Non-pigmented ciliary epithelial cell (primary cell): ENCODE measurements around the gene PRPF39.

Experiments used
- DNase-seq: peaks from one replicate; pipeline ENCODE4 v3.0.0-alpha.2; 2010; ENCODE audit warnings: low read depth

The PRPF39 gene

DNA sequence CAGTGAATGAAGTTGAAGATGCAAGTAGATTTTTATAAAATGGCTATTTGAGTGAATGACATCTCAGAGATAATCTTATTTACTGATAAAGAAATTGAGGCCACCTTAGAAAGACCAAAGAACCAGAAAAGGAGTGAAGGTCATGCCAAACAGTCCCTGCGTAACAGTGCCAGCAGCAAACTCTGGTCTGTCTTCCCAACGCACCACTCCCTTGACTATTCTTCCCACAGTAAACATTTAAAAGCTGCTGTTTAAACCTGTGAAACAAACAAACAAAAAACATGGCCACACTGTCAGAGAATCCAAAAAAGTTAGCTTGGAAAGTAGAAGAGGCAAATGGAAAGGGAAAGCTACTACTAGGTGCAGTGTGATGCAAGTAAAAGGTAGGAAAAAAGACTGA is 1.5 kb upstream of the PRPF39 start:
- no peak for DNase-seq

DNA sequence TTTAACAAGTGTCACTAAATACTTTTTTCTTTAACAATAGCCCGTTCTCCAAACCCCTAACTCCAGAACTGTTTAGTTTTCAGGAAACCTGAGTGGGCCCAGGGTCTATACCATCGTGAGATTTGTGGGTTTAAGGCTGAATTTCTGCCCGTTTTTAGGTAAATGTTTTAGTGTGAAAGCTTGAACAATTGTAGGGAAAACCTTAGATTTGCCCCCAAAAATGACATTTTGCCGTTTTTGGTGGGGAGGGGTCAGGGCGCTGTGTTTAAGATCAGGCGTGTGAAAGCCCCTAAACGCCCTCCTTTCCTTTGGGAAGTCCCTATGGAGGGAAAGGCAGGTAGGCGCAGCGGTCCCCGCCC is 320 bp upstream of the PRPF39 start:
- no peak for DNase-seq

DNA sequence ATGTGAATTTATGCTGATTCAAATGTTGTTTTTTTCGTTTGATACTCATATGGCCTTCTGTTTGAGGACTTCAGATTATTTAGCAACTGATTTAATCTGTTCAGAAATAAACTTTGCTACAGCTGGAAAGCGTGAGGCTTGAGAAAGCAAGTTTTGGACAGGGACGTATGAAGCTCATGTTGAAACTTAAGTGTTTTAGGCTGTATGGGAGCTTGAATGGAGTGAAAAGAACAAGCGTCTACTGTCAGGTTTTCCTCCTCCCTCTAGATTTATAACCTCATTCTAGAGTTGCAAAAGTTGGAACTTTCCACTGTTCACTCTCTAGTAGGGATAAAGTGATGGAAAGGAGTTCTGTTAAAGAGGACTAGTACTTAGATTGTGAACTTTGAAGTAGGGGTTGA is 1.0 kb downstream of the PRPF39 start:
- no peak for DNase-seq

DNA sequence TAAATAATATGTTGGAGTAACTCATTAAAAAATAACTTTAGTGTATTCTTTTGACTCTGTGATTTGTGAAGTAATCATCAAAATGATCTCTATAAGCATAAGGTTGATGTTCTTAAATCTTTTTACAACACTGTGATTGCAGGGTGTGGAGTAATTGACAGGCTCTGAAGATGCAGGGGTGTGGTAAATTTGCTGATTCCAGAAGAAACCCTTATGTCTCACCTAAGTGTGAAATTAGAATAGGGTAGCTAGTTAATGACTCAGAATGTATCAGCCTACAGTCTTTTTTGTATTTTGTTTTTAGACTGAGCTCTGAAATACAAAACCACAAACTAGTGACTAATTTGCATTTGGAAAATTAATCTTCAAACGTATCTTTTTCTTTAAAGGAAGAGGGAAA is 5.9 kb downstream of the PRPF39 start:
- no peak for DNase-seq

DNA sequence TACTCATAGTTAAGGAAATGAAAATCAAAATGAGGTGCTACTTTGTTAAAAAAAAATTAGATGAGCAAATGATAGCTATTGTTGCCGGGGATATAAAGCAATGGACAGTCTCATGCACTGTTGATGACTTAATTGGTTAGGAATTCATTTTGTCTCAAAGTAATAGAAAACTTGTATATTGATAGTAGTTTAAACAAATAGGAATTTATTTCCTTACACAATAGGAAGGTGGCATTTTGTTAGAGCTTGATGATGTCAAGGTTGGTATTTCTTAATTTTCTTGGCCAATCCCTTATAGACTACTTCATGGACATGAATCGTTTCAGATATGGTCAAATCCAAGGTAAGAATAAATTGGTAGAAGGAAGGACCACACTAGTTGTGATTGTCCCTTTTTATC is 7.8 kb downstream of the PRPF39 start:
- no peak for DNase-seq

DNA sequence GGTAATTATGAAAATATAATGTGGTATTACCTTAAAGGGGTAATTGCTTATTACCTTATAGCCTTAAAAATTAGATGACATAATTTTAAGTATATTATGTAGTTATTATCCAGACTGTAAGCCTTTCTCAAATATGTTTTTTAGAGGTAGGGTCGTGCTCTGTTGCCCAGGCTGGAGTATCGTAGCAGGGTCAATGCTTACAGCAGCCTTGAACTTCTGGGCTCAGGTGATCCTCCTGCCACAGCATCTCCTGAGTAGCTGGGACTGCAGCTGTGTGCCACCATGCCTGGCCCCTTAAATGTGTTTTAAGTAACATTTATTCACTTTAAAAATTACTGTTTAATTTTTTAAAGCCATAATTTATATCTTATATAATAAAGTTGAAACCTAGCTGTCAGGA is 10.4 kb downstream of the PRPF39 start:
- no peak for DNase-seq

DNA sequence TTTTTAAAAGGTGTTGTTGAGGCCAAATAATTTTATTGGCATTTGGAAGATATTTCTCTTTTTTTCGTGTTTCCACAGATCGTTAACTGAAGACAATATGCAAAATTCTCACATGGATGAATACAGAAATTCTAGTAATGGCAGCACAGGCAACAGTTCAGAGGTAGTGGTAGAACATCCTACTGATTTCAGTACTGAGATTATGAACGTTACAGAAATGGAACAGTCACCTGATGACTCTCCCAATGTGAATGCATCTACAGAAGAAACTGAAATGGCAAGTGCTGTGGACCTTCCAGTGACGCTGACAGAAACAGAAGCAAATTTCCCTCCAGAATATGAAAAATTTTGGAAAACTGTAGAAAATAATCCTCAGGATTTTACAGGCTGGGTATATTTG is 11.2 kb downstream of the PRPF39 start:
- no peak for DNase-seq

DNA sequence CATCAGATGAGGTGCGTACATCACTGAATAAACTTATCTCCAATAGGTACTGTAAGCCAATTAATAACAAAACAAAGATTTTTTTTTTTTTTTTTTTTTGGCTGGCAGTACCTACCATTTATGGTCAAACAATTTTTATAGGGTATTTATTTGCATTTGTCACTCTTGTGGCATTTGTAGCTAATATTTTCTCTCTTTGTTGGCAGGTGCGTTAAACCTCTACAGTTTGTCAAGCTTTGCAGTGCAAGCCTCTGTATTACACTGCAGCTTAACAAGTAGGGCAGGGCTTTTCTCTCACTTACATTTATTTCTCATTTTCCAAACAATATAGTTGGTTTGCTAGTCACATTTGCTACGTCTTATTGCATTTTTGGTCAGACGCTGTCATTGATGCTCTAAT is 12.3 kb downstream of the PRPF39 start:
- no peak for DNase-seq

DNA sequence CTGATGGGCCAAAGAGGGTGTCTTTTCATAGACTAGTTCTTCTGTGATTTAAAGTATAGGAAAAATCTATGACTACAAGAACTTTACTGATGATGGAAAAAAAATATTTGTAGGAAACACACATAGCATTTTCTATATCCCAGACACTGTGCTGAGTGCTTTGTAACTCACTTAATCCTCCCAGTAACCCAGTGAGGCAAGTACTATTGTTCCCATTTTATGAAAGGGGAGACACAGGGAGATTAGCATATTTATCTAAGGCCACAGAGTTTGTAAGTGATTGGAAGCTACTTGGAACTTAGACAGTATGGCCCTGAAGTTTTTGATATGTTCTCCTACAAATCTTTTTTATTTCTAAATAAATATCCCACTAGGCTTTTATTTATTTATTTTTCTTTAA is 19.9 kb downstream of the PRPF39 start:
- no peak for DNase-seq

DNA sequence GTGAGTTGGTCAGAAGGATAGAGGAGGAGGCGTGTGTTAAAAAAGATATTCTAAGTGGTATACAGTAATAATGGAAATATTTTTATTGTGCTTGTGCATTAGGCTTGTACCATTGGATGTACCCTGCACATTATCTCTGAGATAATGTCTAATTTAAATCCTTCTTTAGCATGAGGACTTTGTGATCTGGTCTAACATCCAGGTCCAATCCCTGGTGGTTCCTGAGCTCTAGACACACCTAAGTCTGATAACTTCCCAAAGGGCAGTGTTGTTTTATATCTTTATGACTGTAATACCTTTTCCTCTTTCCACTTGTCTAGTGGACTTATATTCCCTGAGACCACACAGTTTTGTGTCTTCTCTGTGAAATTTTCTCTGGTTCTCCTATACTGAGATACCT is 20.6 kb downstream of the PRPF39 start:
- no peak for DNase-seq

DNA sequence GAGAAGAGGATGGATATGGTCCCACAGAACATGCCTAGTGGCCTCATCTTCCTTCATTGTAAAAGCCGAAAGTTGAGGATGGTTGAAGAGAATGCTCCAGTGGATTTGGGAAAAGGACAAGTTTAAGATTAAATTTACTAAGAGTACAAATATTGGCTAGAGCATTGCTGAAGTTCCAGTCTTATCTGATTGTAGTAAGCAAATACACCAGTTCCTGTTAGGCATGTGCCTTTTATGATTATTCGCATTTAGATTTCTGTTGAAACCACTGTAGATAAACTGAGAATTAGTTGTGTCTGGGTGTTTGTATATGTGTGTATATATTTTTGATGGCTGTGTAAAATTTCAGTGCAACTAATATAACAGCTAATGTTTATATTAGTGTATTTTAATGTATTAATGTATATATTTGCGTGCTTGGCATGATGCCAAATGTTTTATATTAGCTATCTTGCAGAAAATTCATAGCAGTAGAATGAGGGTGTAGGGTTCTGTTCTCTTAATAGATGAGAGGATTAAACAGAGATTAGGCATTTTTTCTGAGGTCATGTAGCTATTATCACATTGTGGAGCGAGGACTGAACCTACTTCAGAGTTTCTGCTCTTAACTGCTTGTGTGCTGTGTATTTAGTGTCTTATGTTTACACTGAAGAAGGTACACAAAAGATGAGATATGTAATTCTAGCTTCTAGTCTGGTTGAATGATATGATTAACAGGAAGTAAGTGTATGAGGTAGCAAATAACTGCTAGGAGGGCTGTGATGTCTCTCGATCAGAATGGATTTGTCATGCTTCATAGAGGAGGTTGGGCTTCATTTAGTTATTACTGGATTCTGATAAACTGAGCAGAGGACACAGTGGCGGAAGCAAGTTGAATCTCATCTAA is 29.2 kb downstream of the PRPF39 start:
- DNase-seq = no peak

DNA sequence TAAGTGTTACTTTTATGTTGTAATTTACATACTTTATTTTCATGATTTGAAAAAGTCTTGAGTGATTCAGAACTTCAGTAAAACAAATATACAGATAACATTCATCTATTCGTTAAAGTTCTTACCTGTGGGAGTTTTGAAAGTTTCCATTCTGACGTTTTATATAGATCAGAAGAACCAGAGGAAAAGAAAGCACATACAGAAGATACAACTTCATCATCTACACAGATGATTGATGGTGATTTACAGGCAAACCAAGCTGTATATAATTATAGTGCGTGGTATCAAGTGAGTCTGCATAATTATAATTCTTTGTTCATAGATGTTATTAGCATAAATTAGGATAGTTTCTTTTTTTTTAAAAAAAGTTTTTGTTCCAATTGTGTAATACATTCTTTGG is 30.4 kb downstream of the PRPF39 start:
- no peak for DNase-seq

DNA sequence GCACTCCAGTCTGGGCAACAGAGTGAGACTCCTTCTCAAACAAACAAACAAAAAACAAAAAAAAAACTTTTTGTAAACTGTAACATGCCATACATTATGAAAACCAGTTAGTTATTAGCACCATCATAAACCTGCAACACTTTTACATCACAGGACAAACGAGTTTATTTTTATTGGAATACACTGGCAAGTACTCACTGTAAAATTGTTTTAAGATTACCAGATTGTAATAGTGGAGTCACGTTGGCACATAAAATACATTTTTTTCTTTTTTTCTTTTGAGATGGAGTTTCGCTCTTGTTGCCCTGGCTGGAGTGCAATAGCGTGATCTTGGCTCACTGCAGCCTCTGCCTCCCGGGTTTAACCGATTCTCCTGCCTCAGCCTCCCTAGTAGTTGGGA is 34.7 kb downstream of the PRPF39 start:
- no peak for DNase-seq

DNA sequence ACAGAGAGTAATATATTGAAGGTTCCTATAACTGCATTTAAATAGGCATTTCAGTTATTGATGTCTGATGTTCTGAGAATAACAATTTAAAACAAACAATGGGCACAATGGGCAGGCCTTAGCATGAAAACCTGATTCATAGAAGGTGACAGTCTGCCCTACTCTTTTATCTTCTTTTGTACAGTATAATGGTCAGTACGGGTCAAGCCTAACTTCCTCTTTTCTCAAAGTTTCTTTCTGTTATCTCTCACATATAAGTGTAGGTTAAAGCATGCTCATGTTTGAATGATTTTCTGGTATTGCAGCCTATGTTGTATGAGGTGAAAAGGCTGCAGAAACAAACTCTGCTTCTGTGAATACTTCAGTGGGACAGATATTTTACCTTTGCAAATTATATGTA is 36.2 kb downstream of the PRPF39 start:
- no peak for DNase-seq

DNA sequence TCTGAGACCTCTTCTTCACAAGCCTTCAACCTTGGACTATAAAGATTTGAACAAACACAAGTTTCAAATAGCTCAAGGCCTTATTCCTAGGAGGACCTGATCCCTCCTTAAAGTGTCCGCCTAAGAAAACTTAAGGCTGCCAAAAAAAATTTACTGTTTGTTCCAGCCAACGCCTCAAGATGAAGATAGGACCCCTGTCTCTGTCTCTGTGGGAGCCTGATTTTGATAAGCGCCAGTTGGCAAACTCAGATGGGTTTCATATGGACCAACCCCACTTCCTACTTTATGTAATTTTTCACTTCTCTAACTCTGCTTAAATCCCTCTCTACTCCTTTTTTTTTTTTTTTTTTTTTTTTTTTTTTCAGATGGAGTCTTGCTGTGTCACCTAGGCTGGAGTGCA is 39.4 kb downstream of the PRPF39 start:
- DNase-seq = no peak

DNA sequence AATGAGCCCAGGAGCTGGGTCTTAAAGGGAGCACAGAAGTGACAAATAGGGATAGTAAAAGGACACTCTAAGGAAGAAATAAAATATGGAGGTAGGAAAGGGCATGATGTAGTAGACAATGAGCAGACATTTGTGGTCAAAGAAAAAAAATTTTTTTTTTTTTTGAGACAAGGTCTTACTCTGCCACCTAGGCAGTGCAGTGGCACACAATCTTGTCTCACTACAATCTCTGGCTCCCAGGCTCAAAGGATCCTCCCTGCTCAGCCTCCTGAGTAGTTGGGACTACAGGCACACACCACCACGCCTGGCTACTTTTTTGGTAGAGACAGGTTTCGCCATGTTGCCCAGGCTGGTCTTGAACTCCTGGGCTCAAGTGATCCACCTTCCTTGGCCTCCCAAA is 41.8 kb downstream of the PRPF39 start:
- DNase-seq = no peak

DNA sequence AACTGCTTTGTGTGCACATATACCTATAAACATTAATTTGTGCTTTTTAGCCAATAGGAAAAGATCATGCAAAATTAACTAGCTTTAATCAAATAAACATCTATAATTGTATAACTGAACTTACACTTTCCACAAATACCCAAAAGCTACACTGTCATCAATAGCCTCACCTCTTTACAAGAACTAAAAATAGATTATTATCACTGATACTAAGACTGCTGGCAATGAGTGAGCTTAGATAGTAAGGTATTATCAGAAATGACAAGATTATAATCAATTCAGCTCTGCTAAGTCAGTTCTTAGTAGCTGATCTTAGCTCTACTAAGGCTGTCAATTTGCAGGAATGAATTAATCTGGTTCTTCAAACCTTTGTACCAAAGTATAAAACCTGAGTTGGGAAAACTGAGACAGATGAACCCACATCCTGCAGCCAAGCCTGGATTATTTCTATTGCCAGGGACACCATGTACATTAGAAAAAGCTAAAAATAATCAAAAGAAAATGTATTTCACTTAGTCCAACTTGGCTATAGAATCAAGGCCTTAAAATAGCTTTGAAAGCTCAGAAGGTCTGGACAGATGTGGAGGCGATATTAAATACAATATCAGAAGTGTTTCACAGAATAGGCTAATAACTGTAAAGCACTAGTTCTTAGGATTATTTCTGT is 45.2 kb downstream of the PRPF39 start:
- DNase-seq = no peak

DNA sequence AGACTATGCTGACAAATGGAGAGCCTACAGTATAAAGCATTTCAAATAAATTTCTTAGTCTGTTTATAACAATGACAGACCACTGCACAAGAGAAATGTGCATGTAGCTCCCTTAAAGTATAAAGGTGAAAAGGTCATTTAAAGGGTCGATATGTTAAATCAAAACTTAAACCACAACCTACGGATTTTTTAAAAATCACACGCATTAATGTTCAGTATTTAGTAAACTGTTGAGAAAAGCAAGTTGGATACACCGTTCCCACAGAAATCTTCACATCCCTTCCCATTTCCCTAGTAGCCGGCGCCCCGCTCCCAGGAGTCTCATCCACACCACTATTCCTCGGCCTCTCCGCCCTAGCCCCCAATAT is 49.8 kb downstream of the PRPF39 start:
- DNase-seq = no peak

DNA sequence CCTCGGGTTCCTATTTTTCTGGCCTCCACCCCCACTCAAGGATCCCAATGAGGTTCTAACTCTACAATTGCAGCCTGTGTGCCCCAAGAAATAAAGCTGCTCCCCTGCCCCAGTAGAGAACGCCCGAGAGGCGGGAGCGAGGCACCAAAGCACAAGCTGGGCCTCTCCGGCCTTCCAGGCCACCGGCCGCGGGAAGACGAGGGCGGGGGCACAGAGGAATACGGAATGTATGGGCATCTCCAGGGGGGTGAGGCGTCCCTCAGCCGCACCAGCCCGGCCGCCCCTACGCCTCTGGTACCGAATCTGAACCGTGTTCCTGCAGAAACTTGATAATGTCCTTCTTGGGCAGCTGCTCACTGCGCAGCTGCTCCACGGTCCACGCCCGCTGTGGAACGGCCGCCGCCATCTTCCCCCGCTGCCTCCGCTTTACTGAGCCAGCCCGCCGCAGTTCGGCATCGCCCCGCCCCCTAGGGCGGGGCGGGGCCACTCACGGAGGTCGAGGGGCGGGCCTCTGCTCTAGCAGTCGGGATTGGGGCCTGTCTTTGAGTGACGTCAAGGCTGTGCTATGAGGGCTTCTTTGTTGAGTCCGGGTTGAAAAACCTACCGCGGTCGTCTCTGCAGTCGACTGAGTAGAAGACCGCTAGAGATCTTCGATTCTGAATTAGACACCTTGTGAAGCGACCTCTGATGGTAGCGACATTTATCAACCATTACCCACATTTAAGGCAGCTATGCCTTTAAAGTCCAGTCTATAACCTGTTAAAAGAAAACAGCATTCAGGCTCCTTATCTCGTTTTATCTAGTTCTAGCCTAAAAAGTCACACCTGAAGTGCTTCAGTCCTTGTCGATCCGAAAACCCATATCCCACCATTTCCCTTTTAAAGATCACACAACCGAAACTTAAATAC is 50.4 kb downstream of the PRPF39 start, which contains the start of gene FKBP3:
FKBP3 (minus strand) TSS at position 431 of the 908 bp plus-strand sequence; CDS start at position 406, 25 bp downstream.
- peak; percentile 97 for DNase-seq

DNA sequence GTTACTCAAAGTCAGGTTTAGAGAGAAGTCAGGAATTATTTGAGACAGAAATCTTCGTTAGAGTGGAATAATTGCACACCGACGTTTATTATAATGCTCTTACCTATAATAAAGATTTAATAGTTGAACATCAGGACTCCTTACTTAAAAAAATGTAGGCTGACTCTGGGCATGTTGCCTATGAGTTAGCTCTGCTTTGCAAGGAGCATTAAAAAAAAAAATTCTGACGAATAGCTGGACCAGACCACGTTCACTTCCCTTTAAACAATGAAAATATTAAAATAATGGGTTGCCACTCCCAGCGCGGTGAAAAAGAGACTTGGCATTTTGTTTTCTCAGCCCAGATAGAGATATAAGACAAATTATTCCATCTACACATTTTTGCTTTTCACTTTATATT is 51.2 kb downstream of the PRPF39 start:
- DNase-seq = no peak

DNA sequence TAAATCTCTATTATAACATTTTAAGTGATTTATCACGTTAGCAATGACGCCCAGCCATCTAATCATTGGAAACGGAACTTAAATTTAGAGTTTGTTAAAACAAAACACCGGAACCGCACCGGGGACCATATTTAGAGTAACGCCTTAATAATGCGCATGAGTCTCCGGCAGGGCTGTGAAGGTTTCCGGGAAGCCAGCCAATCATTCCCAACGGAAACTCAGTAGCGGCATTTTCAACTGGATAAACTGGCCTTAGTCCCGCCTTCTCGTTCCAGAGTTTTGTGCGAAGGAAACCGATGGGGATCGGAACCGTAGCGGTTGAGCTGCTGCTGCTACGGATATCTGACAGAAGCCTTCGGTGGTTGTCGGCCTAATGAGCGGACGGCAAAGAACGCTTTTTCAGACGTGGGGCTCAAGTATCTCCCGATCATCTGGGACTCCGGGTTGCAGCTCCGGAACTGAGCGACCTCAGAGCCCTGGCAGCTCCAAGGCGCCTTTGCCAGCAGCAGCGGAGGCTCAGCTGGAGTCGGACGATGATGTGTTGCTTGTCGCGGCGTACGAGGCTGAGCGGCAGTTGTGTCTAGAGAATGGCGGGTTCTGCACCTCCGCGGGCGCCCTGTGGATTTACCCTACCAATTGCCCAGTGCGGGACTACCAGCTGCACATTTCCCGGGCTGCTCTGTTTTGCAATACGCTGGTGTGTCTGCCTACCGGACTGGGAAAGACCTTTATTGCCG is 51.9 kb downstream of the PRPF39 start, which contains the start of gene FANCM:
FANCM (plus strand) TSS at position 272 of the 737 bp plus-strand sequence; CDS start at position 374, 102 bp downstream.
- DNase-seq = peak; percentile 93

DNA sequence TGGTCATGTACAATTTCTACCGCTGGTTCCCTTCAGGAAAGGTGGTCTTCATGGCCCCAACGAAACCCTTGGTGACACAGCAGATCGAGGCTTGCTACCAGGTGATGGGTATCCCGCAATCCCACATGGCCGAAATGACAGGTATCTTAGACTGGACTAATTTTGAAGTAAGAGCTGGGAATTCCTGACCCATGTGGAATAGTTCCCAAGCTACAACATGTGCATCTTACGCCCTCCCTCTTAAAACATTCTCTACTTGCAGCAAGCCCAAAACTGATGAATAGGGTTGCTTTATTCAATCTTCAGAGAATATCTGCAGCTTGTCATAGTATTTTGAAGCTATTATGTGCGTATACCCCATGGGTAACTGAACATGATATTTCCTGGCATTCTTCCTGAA is 52.5 kb downstream of the PRPF39 start:
- no peak for DNase-seq
